Neutrophil (primary cell): ENCODE results near the gene CDCP1.

ENCODE experiments used
- H3K27ac ChIP-seq: fragments of 200-600 bp; sonication (generic); 2 replicates; pipeline ENCODE4 v1.5.1; 2016; ENCODE audit warnings: mild to moderate bottlenecking, moderate library complexity
- H3K27me3 ChIP-seq: fragments of 200-600 bp; sonication (generic); 2 replicates; pipeline ENCODE4 v1.6.0; 2016; ENCODE audit warnings: mild to moderate bottlenecking
- H3K36me3 ChIP-seq: fragments of 200-600 bp; sonication (generic); 2 replicates; pipeline ENCODE4 v1.5.1; 2017
- H3K4me1 ChIP-seq, 2 experiments: fragments of 200-600 bp in 1 of 2; sonication (generic) in 1 of 2; 1 replicate in 1 of 2; 2 replicates in 1 of 2; pipeline versions ENCODE4 v1.5.1 to v1.6.1; 2013 to 2016; ENCODE audit warnings: low read depth in 1 of 2, low read length in 1 of 2, mild to moderate bottlenecking in 1 of 2, moderate library complexity in 1 of 2; ENCODE audit not compliant: control insufficient read depth in 1 of 2, insufficient read depth in 1 of 2
- H3K4me3 ChIP-seq, 2 experiments: fragments of 200-600 bp in 1 of 2; sonication (generic) in 1 of 2; 1 replicate in 1 of 2; 2 replicates in 1 of 2; pipeline ENCODE4 v1.5.1; 2013 to 2016; ENCODE audit warnings: low read depth in 1 of 2, low read length in 1 of 2, mild to moderate bottlenecking in 1 of 2, moderate library complexity in 1 of 2
- H3K9me3 ChIP-seq: fragments of 200-600 bp; sonication (generic); 2 replicates; pipeline ENCODE4 v1.5.1; 2016
- CTCF ChIP-seq: fragments of 200-600 bp; sonication (generic); IDR thresholded peaks from 2 replicates; pipeline ENCODE4 v1.5.1; 2016; ENCODE audit warnings: antibody characterized with exemption

The CDCP1 gene

GRCh38 chr3:45132568-45133211 is 13.5 kb downstream of the CDCP1 start:
- TF ChIP-seq CTCF, result no peak
- H3K9me3 ChIP-seq, result no peaks in the 10 kb centered on the region
- no peak overlapping the region for H3K27ac ChIP-seq
- H3K4me3 ChIP-seq, result no peak overlapping the region
- H3K27me3 ChIP-seq, result no peaks in the 10 kb centered on the region
- no peaks in the 10 kb centered on the region for H3K4me1 ChIP-seq
- H3K36me3 ChIP-seq, result no peaks in the 10 kb centered on the region

- H3K36me3 ChIP-seq, result no peaks in the 10 kb centered on the region
These were observed 15.0 kb downstream of the CDCP1 start for GRCh38 chr3:45131201-45131600.

GRCh38 chr3:45130476-45130875 is 15.7 kb downstream of the CDCP1 start:
- no peaks in the 10 kb centered on the region for H3K36me3 ChIP-seq

More at GRCh38 chr3:45131201-45131600, 15.0 kb downstream of the CDCP1 start:
- no peak for TF ChIP-seq CTCF
- no peaks in the 10 kb centered on the region for H3K27me3 ChIP-seq
- no peaks in the 10 kb centered on the region for H3K9me3 ChIP-seq
- no peak overlapping the region for H3K4me3 ChIP-seq
- H3K4me1 ChIP-seq, result no peaks in the 10 kb centered on the region
- no peak overlapping the region for H3K27ac ChIP-seq

DNA sequence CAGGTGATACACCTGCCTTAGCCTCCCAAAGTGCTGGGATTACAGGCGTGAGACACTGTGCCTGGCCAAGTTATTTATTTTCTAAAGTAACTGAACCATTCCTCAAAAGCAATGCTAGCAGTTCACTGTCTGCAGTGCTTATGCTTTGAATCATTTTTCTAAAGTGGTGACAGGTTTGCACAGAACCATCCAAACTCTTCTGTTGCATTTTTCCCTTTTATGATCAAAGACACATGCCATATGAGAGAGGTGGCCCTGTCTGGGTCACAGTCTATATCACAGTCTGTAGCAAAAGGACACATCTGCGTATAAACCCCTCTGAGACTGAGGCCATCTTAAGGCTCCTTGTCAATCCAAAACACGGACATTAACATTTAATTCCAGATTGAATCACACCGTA is 17.2 kb downstream of the CDCP1 start:
- H3K36me3 ChIP-seq, result no peaks in the 10 kb centered on the region
- no peak for TF ChIP-seq CTCF
- no peak overlapping the region for H3K4me3 ChIP-seq
- no peaks in the 10 kb centered on the region for H3K27me3 ChIP-seq
- H3K27ac ChIP-seq, result no peak overlapping the region
- no peaks in the 10 kb centered on the region for H3K4me1 ChIP-seq
- H3K9me3 ChIP-seq, result no peaks in the 10 kb centered on the region

More at GRCh38 chr3:45130476-45130875, 15.7 kb downstream of the CDCP1 start:
- H3K4me1 ChIP-seq, result no peaks in the 10 kb centered on the region
- no peak overlapping the region for H3K27ac ChIP-seq
- no peak for TF ChIP-seq CTCF
- no peaks in the 10 kb centered on the region for H3K27me3 ChIP-seq
- H3K4me3 ChIP-seq, result no peak overlapping the region
- H3K9me3 ChIP-seq, result no peaks in the 10 kb centered on the region

DNA sequence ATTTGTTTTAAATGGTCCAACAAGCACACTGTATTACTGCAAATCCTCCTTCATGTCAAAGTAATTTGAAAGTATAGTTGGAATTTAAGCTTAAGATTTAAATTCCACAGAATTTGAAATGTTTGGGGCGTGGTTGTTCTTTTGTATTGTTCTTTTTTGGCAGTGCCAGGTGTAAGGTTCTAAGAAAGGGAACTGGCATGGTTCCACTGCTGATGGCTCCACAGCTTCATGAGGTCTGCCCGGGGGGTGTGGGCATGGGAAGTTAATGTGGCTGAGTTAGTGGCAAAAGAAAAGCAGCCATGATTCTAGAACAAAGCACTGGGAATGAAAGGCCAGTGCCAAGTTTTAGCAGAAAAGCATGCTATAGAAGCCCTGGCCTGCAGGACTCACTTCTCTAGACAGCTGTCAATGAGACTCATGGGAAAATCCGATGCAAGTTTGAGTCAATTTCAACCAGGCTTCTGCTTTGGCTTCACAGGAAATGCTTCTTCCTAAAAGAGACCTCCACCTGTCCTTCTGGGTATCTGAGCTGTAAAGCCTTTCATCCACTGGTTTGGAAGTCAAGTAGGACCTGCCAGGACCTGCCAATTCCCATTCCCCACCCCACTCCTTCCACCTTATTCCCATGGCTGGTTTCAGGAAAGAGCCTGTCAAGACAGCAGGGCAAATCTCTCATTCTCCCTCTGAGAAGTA is 18.9 kb downstream of the CDCP1 start:
- Histone ChIP-seq H3K27ac (no peak overlapping the region), H3K4me3 (no peak overlapping the region), H3K36me3 (no peaks in the 10 kb centered on the region), H3K4me1 (no peaks in the 10 kb centered on the region), H3K9me3 (no peaks in the 10 kb centered on the region), H3K27me3 (no peaks in the 10 kb centered on the region)
- TF ChIP-seq CTCF, result no peak
